Measurements from ENCODE around the gene C20orf202.
"Not testable (repeated sequence)": the region's sequence is repeated elsewhere in the genome, so short reads cannot be mapped to it uniquely, and the experiment has no call there.

The C20orf202 gene

GRCh38 chr20:1209447-1210387 is 6.5 kb downstream of the C20orf202 start:
- no peak for DNase-seq

GRCh38 chr20:1210501-1210900 is 7.2 kb downstream of the C20orf202 start:
- DNase-seq, result no peak

DNA sequence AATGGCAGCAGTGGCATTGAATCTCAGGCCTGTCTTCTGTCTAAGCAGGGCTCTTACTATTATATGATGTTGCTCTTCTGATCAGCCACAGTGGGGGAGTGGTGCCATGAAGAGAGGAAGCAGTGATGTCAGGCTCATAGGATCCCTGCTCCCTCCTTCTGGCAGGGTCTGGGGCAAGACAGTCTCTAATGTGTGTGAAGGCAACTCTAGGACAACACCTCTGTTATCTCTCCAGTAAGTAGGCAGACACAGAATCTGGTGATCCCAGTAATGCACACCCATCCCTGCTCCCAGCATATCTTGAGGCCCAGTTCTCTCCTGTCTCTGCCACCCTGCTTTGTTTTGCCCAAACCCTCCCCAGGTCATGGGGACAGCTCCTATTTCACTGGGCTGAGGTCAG is 8.8 kb downstream of the C20orf202 start:
- no peak for DNase-seq

DNA sequence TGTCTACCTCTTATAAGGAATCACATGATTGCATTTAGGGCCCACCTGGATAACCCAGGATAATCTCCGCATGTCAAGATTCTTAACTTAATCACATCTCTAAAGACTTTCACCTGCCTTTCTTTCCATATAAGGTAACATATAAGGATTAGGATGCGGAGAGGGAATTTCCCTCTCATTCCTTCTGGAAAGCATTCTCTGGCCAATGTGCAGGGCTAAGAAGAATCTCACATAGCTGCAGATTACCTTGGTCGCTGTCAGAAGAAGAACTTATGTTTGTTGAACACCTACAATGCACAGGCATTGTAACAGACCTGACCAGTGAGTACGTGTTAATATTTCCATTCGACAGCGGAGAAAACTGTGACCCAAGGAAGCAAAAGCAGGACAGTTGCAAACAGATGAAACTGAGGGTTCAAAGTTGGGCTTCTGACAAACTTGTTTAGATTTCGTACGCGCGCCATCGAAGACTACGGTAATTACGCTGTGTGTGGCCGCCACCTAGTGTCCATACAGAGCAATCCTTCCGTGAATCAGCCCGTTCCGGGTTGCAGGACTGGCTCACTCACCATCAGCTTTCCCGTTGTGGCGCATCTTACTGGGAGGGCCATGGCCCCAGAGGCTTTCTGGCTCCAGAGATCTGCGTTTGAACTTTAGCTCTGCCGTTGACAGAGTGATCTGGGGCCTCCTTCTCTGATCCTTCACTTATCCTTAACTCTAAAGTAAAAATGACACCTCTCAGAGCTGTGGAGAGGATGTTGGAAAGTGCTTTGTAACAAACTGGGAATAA is 9.5 kb downstream of the C20orf202 start:
- peak; percentile 71 for DNase-seq

GRCh38 chr20:1214838-1215261 is 11.6 kb downstream of the C20orf202 start:
- DNase-seq, result no peak

DNA sequence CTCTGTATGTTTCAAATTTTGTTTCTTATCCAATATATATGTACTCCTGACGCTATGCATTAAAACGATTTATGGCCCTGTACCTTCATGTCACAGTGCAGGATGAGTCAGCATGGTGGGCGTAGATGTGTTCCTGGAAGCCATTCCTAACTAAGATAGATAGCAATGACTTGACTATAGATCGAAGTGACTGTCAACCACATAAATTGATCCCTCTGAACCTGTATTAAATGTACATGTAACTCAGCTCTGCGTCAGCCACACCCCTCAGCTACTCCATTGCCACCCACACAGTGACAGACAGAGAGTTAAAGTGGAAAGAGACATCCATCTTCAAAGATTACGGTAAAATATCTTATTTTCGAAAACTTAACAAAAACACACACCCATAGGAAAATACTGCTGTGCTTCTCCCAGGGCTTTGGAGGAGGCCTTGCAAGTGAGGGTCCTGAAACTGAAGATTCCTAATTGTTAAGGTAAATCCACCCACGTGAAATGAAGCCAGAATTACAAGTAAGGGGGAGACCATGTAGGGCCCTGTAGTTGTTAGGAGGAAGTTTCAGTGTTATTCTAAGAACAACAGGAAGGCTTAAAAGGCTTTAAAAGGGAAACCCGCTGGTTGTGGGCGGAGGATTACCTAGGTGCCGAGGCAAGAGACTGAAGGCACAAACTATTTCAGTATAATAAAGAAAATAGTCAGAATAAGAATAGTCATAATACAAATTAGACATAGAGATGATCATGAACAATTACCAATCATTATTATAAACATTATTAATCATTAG is 12.3 kb downstream of the C20orf202 start:
- no peak for DNase-seq

- not testable (repeated sequence) for DNase-seq
These were observed 13.5 kb downstream of the C20orf202 start for GRCh38 chr20:1216527-1217427.

DNA sequence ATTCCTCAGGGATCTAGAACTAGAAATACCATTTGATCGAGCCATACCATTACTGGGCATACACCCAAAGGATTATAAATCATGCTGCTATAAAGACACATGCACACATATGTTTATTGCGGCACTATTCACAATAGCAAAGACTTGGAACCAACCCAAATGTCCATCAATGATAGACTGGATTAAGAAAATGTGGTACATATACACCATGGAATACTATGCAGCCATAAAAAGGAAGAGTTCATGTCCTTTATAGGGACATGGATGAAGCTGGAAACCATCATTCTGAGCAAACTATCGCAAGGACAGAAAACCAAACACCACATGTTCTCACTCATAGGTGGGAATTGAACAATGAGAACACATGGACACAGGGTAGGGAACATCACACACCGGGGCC is 19.5 kb downstream of the C20orf202 start:
- DNase-seq, result not testable (repeated sequence)

DNA sequence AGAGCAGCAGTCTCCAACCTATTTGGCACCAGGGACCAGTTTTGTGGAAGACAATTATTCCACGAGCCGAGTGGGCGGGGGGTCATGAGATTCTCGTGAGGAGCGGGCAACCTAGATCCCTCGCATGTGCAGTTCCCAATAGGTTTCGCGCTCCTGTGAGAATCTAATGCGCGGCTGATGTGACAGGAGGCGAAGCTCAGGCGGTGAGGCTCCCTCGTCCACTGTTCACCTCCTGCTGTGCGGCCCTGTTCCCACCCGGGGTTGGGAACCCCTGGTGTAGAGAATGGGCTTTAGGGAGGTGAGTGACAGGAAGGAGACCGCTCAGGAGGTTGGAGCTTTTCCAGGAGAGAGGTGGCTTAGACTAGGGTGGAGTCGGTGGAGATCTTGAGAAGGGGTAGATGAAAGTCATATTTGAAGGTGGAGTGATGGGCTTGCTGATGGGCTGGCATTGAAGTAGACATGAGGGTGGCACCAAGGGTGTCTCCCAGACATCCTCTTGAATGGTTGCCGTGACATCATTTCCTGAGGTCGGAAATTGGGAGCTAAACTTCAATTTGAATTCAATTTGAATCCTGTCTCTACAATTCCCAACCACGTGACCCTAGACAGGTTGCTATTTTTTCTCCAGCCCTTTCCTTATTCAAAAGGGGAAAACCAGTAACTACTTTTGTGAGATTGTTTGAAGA is 21.1 kb downstream of the C20orf202 start:
- no peak for DNase-seq

- peak; percentile 62 for DNase-seq
These were observed 22.1 kb downstream of the C20orf202 start for GRCh38 chr20:1225263-1225782.

DNA sequence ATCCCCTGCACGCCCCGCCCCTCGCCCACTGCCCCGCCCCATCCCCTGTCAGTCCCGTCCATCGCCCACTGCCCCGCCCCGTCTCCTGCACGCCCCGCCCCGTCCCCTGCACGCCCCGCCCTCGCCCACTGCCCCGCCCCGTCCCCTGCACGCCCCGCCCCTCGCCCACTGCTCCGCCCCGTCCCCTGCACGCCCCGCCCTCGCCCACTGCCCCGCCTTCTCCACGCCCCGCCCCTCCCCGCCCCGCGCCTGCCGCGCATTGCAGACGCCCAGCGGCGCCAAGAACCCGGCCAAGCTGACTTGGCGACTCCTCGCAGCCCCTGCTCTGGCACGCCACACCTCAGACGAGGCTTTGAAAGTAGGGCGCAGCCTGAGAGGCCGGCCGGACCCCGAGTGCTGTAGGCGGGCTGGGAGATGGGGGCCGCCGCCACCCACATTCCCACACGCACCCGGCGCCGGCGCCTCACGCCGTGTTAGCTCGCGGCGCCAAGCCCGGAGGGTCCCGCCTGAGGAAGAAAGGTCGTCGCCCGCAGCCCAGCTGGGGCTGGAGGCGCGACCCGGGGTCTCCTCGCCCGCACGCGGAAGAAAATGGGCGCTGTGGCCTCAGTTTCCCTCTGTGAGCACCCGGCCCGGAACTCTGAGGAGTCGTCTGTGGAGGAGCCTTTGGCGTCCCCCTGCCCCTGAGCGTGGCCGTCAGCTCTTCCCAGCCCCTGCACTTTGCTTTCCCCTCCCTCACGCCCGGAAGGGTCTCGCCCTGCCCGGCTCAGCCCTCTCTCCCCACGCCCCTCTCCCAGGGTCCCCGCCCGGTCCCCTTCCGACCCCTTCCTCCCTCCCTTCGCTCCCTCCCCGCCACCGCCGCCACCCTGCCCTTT is 22.8 kb downstream of the C20orf202 start, which contains the start of gene RAD21L1:
TSS of gene RAD21L1 (plus strand) at position 262 of the 872 bp plus-strand sequence. CDS start 2,410 bp downstream, outside the sequence.
- peak; percentile 88 for DNase-seq

DNA sequence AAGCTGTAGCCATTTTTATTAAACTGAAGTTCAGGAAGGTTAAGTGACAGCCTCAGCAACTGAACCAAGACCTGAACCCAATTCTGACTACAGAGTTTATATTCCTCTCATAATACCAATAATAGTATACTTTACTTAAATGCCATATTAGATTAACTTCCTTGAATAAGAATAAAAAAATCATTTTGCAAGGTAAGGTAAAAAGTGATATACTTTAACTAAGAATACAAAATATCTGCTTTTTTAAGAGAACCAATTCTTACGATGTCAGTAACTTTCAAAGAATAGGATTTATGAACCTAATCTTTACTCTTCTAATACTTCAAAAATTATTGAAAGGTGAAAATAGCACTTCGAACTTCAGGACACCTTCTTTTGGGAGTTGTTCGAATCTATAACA is 26.3 kb downstream of the C20orf202 start:
- no peak for DNase-seq

GRCh38 chr20:1232286-1233111 is 29.2 kb downstream of the C20orf202 start:
- DNase-seq, result no peak

DNA sequence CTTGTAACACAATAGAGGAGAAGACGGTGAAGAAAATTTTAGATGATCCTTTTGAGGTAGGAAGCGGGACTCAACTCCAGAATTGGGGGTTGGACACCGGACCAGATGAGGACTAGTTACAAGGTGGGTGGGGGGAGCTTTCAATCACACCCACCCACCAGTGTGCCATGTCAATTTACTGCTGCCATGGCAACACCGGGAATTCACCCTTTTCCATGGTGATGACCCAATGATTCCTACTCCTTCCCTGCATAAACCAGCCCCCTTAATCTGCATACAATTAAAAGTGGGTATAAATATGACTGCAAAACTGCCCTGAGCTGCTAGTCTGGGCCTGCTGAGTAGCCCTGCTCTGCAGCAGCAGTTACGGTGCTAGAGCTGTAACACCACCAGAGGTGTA is 37.3 kb downstream of the C20orf202 start:
- no peak for DNase-seq

DNA sequence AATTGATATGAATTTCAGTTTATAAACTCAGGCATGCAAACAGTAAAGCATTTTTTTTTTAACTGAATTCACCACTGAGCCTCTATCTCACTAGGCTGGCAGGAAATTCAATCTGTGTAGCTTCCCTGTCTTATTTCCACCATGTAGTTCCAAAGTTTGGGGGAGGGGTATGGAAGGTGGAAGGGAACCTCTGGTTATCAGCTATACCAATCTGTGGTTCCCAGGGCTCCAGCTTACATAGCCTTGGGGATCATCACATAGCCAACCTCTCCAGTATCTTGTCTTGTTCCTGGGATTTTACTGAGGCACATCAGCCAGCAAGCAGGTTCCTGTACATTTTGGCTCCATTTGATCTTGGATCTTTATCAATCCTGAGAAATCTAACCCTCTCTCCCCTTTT is 38.2 kb downstream of the C20orf202 start:
- DNase-seq, result no peak

- DNase-seq, result no peak
These were observed 38.8 kb downstream of the C20orf202 start for GRCh38 chr20:1242099-1242498.

DNA sequence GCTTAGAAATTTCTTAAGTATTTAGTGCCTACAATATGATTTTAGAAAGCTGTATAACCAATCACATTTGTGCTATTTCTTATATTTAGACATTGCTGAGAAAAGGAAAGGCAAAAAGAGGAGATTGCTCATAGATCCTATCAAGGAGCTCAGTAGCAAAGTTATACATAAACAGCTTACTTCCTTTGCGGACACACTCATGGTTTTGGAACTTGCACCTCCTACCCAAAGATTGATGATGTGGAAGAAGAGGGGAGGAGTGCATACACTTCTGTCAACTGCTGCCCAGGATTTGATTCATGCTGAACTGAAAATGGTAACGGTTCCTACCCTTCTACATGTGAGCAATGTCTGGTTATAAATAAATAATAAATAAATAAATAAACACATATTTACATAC is 39.3 kb downstream of the C20orf202 start:
- no peak for DNase-seq

GRCh38 chr20:1245578-1245977 is 42.3 kb downstream of the C20orf202 start:
- DNase-seq, result no peak

GRCh38 chr20:1247689-1248088 is 44.4 kb downstream of the C20orf202 start:
- no peak for DNase-seq
